ENCODE measurements around the gene TTYH1.

DNA sequence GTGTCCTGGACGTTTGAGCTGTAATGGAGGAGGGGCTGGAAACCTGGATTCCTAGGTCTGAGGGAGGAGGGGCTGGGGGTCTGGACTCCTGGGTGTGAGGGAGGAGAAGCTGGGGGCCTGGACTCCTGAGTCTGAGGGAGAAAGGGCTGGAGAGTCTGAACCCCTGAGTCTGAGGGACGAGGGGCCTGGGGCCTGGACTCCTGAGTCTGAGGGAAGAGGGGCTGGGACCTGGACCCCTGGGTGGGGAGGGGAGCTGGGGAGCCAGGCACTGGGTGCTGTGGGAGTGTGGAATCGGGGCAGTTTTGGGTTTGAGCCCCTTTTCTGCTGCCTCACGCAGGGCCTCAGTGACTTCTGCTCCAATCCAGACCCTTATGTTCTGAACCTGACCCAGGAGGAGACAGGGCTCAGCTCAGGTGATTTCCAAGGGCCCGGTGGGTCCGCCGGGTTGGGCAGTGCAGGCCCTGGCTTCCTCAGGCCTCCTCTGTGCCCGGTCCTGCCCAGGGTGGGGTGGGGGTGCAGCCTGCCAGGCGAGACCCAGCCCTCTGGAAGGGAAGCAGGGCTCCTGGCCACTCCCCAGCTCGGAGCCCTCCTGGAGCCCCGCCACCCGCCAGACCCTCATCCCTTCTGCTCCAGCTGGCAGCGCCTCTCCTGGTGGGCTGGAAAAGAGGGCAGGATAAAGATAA lies 14.4 kb downstream of the TTYH1 start:
- TF ChIP-seq, protein P1, sequence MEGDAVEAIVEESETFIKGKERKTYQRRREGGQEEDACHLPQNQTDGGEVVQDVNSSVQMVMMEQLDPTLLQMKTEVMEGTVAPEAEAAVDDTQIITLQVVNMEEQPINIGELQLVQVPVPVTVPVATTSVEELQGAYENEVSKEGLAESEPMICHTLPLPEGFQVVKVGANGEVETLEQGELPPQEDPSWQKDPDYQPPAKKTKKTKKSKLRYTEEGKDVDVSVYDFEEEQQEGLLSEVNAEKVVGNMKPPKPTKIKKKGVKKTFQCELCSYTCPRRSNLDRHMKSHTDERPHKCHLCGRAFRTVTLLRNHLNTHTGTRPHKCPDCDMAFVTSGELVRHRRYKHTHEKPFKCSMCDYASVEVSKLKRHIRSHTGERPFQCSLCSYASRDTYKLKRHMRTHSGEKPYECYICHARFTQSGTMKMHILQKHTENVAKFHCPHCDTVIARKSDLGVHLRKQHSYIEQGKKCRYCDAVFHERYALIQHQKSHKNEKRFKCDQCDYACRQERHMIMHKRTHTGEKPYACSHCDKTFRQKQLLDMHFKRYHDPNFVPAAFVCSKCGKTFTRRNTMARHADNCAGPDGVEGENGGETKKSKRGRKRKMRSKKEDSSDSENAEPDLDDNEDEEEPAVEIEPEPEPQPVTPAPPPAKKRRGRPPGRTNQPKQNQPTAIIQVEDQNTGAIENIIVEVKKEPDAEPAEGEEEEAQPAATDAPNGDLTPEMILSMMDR (IDR thresholded peaks at IDR 0.05) = no peak
- TF ChIP-seq POLR2A (IDR thresholded peaks at IDR 0.05) = no peak
